ENCODE data around the gene SMCO2. TPM values are rescaled to one million over a fixed set of nuclear protein-coding genes. Genes with fewer than 3 reads are reported as not detected.

Gene SMCO2
- total and polyA plus RNA-seq, 2 of the 8 experiments (the other 6 are each of a cell fraction or from before 2014, with no cell fraction given): 0.24 to 0.80 TPM

GRCh38 chr12:27549801-27550652, 103.5 kb downstream of the SMCO2 start:
- 72% methylated on average over 12 of the region's 12 CpGs; no CpG with 5 or more reads in 1 of the 2 experiments for WGBS, 2 experiments (ENCODE audit: extremely low coverage in 1 of 2, insufficient coverage in 1 of 2, insufficient read length in 1 of 2, insufficient replicate concordance in 2 of 2, low coverage in 1 of 2, low lambda C conversion rate in 2 of 2, missing lambda C conversion rate in 1 of 2)
- H4K5ac ChIP-seq (ENCODE audit: insufficient read length, low read depth, low read length): no peak overlapping the region
- TF ChIP-seq, protein P1, sequence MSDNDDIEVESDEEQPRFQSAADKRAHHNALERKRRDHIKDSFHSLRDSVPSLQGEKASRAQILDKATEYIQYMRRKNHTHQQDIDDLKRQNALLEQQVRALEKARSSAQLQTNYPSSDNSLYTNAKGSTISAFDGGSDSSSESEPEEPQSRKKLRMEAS (IDR thresholded peaks at IDR 0.05): no peak
- TF ChIP-seq SP2 (IDR thresholded peaks at IDR 0.05; ENCODE audit: low read length) (no peak), CEBPB (IDR thresholded peaks at IDR 0.05; ENCODE audit: low read depth, low read length) (peak; percentile 99), EP300 (IDR thresholded peaks at IDR 0.05; ENCODE audit: borderline replicate concordance in 1 of 2, low read depth in 2 of 2, low read length in 2 of 2) (no peak), RBBP5 (IDR thresholded peaks at IDR 0.05; ENCODE audit: borderline replicate concordance, low read depth, low read length) (no peak), NANOG (IDR thresholded peaks at IDR 0.05; ENCODE audit: insufficient read depth, low read depth, low read length, poor library complexity, severe bottlenecking) (no peak)
- TF ChIP-seq, protein P2, sequence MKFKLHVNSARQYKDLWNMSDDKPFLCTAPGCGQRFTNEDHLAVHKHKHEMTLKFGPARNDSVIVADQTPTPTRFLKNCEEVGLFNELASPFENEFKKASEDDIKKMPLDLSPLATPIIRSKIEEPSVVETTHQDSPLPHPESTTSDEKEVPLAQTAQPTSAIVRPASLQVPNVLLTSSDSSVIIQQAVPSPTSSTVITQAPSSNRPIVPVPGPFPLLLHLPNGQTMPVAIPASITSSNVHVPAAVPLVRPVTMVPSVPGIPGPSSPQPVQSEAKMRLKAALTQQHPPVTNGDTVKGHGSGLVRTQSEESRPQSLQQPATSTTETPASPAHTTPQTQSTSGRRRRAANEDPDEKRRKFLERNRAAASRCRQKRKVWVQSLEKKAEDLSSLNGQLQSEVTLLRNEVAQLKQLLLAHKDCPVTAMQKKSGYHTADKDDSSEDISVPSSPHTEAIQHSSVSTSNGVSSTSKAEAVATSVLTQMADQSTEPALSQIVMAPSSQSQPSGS (IDR thresholded peaks at IDR 0.05; ENCODE audit: low read length): no peak
- H3K27me3 ChIP-seq (replicated peaks in 1 of 4; ENCODE audit: control insufficient read depth in 3 of 4, extremely low read depth in 1 of 4, insufficient read depth in 3 of 4, low read length in 3 of 4): no peaks in the 10 kb centered on the region
- no peak for DNase-seq (ENCODE audit: low read depth in 1 of 2, low spot score in 2 of 2)
- H3K36me3 ChIP-seq (ENCODE audit: control insufficient read depth in 2 of 4, insufficient read depth in 4 of 4, low read length in 3 of 4): no peaks in the 10 kb centered on the region
- no peaks in the 10 kb centered on the region for H3K9me3 ChIP-seq (ENCODE audit: insufficient read depth in 2 of 2, low read depth in 1 of 2, low read length in 1 of 2)
- H3K23me2 ChIP-seq (ENCODE audit: low read depth, low read length): no peaks in the 10 kb centered on the region
- H3K79me1 ChIP-seq (ENCODE audit: low read depth, low read length): peaks cover 2% of the 10 kb centered on the region
- H4K8ac ChIP-seq (ENCODE audit: extremely low read depth, insufficient read depth, low read length): 0 out of 2 replicates have a peak overlapping the region, but pooled peaks have one; percentile 47
- H3K14ac ChIP-seq (ENCODE audit: insufficient read length): no peak overlapping the region
- no peak overlapping the region for H3K18ac ChIP-seq (ENCODE audit: extremely low read depth, low read length)
- H3K4me2 ChIP-seq (ENCODE audit: insufficient read depth in 1 of 2, low read depth in 2 of 2, low read length in 2 of 2): no peak overlapping the region; a peak in 1 of 4 replicates
- H3K4me1 ChIP-seq (replicated peaks in 1 of 4; ENCODE audit: control insufficient read depth in 3 of 4, insufficient read depth in 4 of 4, low read length in 3 of 4): peaks cover 0 to 7% (median 3%) of the 10 kb centered on the region in 4 experiments; a peak in 2 of 7 replicates
- no peak overlapping the region for H2BK120ac ChIP-seq (replicated peaks; ENCODE audit: low read depth, low read length)
- no peak overlapping the region for H4K91ac ChIP-seq (replicated peaks; ENCODE audit: insufficient read length, low read length)
- no peak overlapping the region for H2BK20ac ChIP-seq (ENCODE audit: low read length)
- H3K9ac ChIP-seq (replicated peaks in 1 of 4; ENCODE audit: extremely low read depth in 1 of 4, low read depth in 3 of 4, low read length in 3 of 4): no peak overlapping the region
- ChIA-PET CTCF (ENCODE audit: partially characterized antibody) (interaction anchor here (0.8 to 1.0 kb wide), 3 partner anchors 9 to 219 kb away, joined by 3 to 4 read pairs (median 4); no protein-coding TSS in a partner anchor), POLR2A (ENCODE audit: partially characterized antibody) (interaction anchor here (1.2 kb wide), 1 partner anchor 230 kb away, joined by 3 read pairs; no protein-coding TSS in a partner anchor)
- no peak overlapping the region for H2BK5ac ChIP-seq (ENCODE audit: low read depth, low read length)
- no peak overlapping the region for H3K23ac ChIP-seq (ENCODE audit: insufficient read length)
- no peak overlapping the region for H3K4ac ChIP-seq (replicated peaks; ENCODE audit: insufficient read length, low read depth, low read length)
- no peak overlapping the region for H2BK12ac ChIP-seq (ENCODE audit: low read depth, low read length)
- H2AFZ ChIP-seq (ENCODE audit: low read length): no peak overlapping the region
- H4K20me1 ChIP-seq (replicated peaks in 1 of 2; ENCODE audit: control insufficient read depth in 1 of 2, insufficient read depth in 2 of 2, low read length in 2 of 2): peaks cover 0 to 6% of the 10 kb centered on the region in 2 experiments
- no peak overlapping the region for H3K56ac ChIP-seq (replicated peaks; ENCODE audit: insufficient read length, low read depth, low read length)
- FAIRE-seq: no peak
- H2BK15ac ChIP-seq (ENCODE audit: low read length): no peak overlapping the region
- no peak overlapping the region for H3K4me3 ChIP-seq (ENCODE audit: extremely low read depth in 1 of 4, insufficient read depth in 2 of 4, low read depth in 3 of 4, low read length in 4 of 4)
- H3K27ac ChIP-seq (ENCODE audit: low read depth, low read length): no peak overlapping the region
- H3K79me2 ChIP-seq (ENCODE audit: control insufficient read depth in 1 of 2, insufficient read depth in 2 of 2, low read length in 2 of 2): peaks cover 0 to 4% of the 10 kb centered on the region in 2 experiments; a peak in 1 of 4 replicates
- H2AK5ac ChIP-seq (ENCODE audit: low read depth, low read length): no peak overlapping the region

All from H1 (cell line).